Epithelial cell of umbilical artery (primary cell): ENCODE measurements around the gene PMCH. TPM values are rescaled to one million over a fixed set of nuclear protein-coding genes. Genes with fewer than 3 reads are reported as not detected.

Source experiments
- total RNA-seq: library from RNA; depleted of rRNA; stranded (reverse); fragments of >200 nt; gene quantifications from 2 replicates; pipeline ENCODE4 v1.2.3, GENCODE V29; 2014

The PMCH gene
- 0.32 and 0.61 TPM in 2 replicates for total RNA-seq

GRCh38 chr12:102197789-102198188, at the start of gene PMCH:
Gene PMCH (minus strand): TSS chr12:102197833. CDS start chr12:102197770, 63 bp downstream.

Other genes with a start within 250 kb of the PMCH start
- gene WASHC3, start 135.8 kb downstream of the PMCH start, total RNA-seq: 50.7 and 53.6 TPM in 2 replicates
- gene NUP37, start 77.7 kb downstream of the PMCH start, total RNA-seq: 54.9 and 128 TPM in 2 replicates
- 14.9 and 23.4 TPM in 2 replicates for gene PARPBP, start 77.7 kb downstream of the PMCH start, total RNA-seq